H1 (cell line): ENCODE measurements around the gene RBM38. TPM values are rescaled to one million over a fixed set of nuclear protein-coding genes. Genes with fewer than 3 reads are reported as not detected.
A peak's percentile ranks its signal among the peaks of the same experiment; 100 is the strongest.

ENCODE experiments used
- CTCF ChIA-PET: fragments of 300-600 bp; sonication (Branson Sonifier 250); formaldehyde crosslinking; loops from one replicate; lab custom pipeline; 2021; ENCODE audit not compliant: partially characterized antibody; lab: Charles Lee
- POLR2A ChIA-PET: fragments of 300-600 bp; sonication (Branson Sonifier 250); formaldehyde crosslinking; loops from one replicate; lab custom pipeline; 2021; ENCODE audit warnings: inconsistent platforms; ENCODE audit not compliant: partially characterized antibody; lab: Charles Lee
- DNase-seq, 2 experiments: peaks; one replicate each; pipeline versions ENCODE4 v3.0.0 to v3.0.0-alpha.2; 2010 to 2022; ENCODE audit warnings: low spot score in 2 of 2, low read depth in 1 of 2, mixed read lengths in 1 of 2
- FAIRE-seq: peaks from 2 replicates; lab custom pipeline; 2011; peaks lifted over from hg19 to GRCh38; lab: Jason Lieb, UNC
- H2AFZ ChIP-seq: 2 replicates; pipeline ENCODE4 v1.8.1; 2012; ENCODE audit warnings: low read length, inconsistent platforms
- H2AK5ac ChIP-seq: 2 replicates; pipeline ENCODE4 v1.6.1; 2013; ENCODE audit warnings: low read depth, low read length
- H2BK120ac ChIP-seq: replicated peaks from 2 replicates; pipeline ENCODE3; 2013; ENCODE audit warnings: low read depth, low read length, inconsistent platforms
- H2BK12ac ChIP-seq: 2 replicates; pipeline ENCODE4 v1.6.1; 2013; ENCODE audit warnings: low read depth, low read length
- H2BK15ac ChIP-seq: 2 replicates; pipeline ENCODE4 v1.6.1; 2013; ENCODE audit warnings: low read length
- H2BK20ac ChIP-seq: 2 replicates; pipeline ENCODE4 v1.6.1; 2013; ENCODE audit warnings: low read length
- H2BK5ac ChIP-seq: 2 replicates; pipeline ENCODE4 v1.6.1; 2013; ENCODE audit warnings: low read depth, low read length
- H3K14ac ChIP-seq: 2 replicates; pipeline ENCODE4 v1.6.1; 2013; ENCODE audit warnings: inconsistent platforms; ENCODE audit not compliant: insufficient read length
- H3K18ac ChIP-seq: 2 replicates; pipeline ENCODE4 v1.6.1; 2013; ENCODE audit warnings: low read length; ENCODE audit errors: extremely low read depth
- H3K23ac ChIP-seq: 2 replicates; pipeline ENCODE4 v1.6.1; 2013; ENCODE audit warnings: inconsistent platforms; ENCODE audit not compliant: insufficient read length
- H3K23me2 ChIP-seq: 2 replicates; pipeline ENCODE4 v1.6.1; 2013; ENCODE audit warnings: low read depth, low read length
- H3K27ac ChIP-seq: 2 replicates; pipeline ENCODE4 v1.6.1; 2011; ENCODE audit warnings: low read depth, low read length, inconsistent platforms
- H3K27me3 ChIP-seq, 4 experiments: replicated peaks in 1 of 4; 1 replicate in 1 of 4; 2 replicates in 3 of 4; pipeline versions ENCODE4 v1.6.1 to v1.8.1; 2011 to 2013; ENCODE audit warnings: low read length in 3 of 4, mild to moderate bottlenecking in 3 of 4, inconsistent platforms in 2 of 4, mixed read lengths in 2 of 4, moderate library complexity in 1 of 4; ENCODE audit not compliant: control insufficient read depth in 3 of 4, insufficient read depth in 3 of 4; ENCODE audit errors: extremely low read depth in 1 of 4
- H3K36me3 ChIP-seq, 4 experiments: 2 replicates each; pipeline versions ENCODE4 v1.6.1 to v1.8.1; 2011 to 2013; ENCODE audit warnings: mild to moderate bottlenecking in 4 of 4, low read length in 3 of 4, moderate library complexity in 2 of 4, control low read depth in 1 of 4, inconsistent platforms in 1 of 4; ENCODE audit not compliant: insufficient read depth in 4 of 4, control insufficient read depth in 2 of 4
- H3K4ac ChIP-seq: replicated peaks from 2 replicates; pipeline ENCODE3; 2013; ENCODE audit warnings: low read length, low read depth, mixed read lengths, inconsistent platforms; ENCODE audit not compliant: insufficient read length
- H3K4me1 ChIP-seq, 4 experiments: replicated peaks in 1 of 4; 1 replicate in 1 of 4; 2 replicates in 3 of 4; pipeline versions ENCODE4 v1.6.1 to v1.8.1; 2011 to 2013; ENCODE audit warnings: low read length in 3 of 4, inconsistent platforms in 2 of 4, mixed read lengths in 1 of 4; ENCODE audit not compliant: insufficient read depth in 4 of 4, control insufficient read depth in 3 of 4
- H3K4me2 ChIP-seq, 2 experiments: 2 replicates each; pipeline versions ENCODE4 v1.6.1 to v1.8.1; 2011 to 2013; ENCODE audit warnings: low read depth in 2 of 2, low read length in 2 of 2, control low read depth in 1 of 2, inconsistent platforms in 1 of 2, mild to moderate bottlenecking in 1 of 2; ENCODE audit not compliant: insufficient read depth in 1 of 2
- H3K4me3 ChIP-seq, 4 experiments: fragments of 200-600, 300-600 bp in 1 of 4; sonication (generic), shearing (Covaris generic), sonication (Bioruptor Twin) in 1 of 4; 2 replicates each; pipeline versions ENCODE4 v1.5.1 to v1.8.1; 2011 to 2016; ENCODE audit warnings: low read length in 4 of 4, low read depth in 3 of 4, control low read depth in 2 of 4, inconsistent platforms in 2 of 4, mild to moderate bottlenecking in 2 of 4, mixed read lengths in 1 of 4, moderate library complexity in 1 of 4; ENCODE audit not compliant: insufficient read depth in 2 of 4; ENCODE audit errors: extremely low read depth in 1 of 4
- H3K56ac ChIP-seq: replicated peaks from 2 replicates; pipeline ENCODE3; 2013; ENCODE audit warnings: low read depth, mild to moderate bottlenecking, mixed read lengths, low read length, inconsistent platforms; ENCODE audit not compliant: insufficient read length
- H3K79me1 ChIP-seq: 2 replicates; pipeline ENCODE4 v1.6.1; 2013; ENCODE audit warnings: low read depth, low read length, control low read depth
- H3K79me2 ChIP-seq, 2 experiments: 2 replicates each; pipeline versions ENCODE4 v1.6.1 to v1.8.1; 2012 to 2013; ENCODE audit warnings: low read length in 2 of 2, mild to moderate bottlenecking in 2 of 2, inconsistent platforms in 1 of 2; ENCODE audit not compliant: insufficient read depth in 2 of 2, control insufficient read depth in 1 of 2
- H3K9ac ChIP-seq, 4 experiments: replicated peaks in 1 of 4; 1 replicate in 1 of 4; 2 replicates in 3 of 4; pipeline versions ENCODE4 v1.6.1 to v1.8.1; 2011 to 2013; ENCODE audit warnings: low read depth in 3 of 4, low read length in 3 of 4, control low read depth in 2 of 4, mild to moderate bottlenecking in 2 of 4, moderate library complexity in 2 of 4, inconsistent platforms in 1 of 4; ENCODE audit errors: extremely low read depth in 1 of 4
- H3K9me3 ChIP-seq, 2 experiments: 2 replicates each; pipeline versions ENCODE4 v1.6.1 to v1.8.1; 2012 to 2013; ENCODE audit warnings: mild to moderate bottlenecking in 2 of 2, moderate library complexity in 2 of 2, control low read depth in 1 of 2, inconsistent platforms in 1 of 2, low read depth in 1 of 2, low read length in 1 of 2, mixed read lengths in 1 of 2; ENCODE audit not compliant: insufficient read depth in 2 of 2
- H4K20me1 ChIP-seq, 2 experiments: replicated peaks in 1 of 2; 2 replicates each; pipeline versions ENCODE3 to v1.8.1; 2011 to 2013; ENCODE audit warnings: inconsistent platforms in 2 of 2, low read length in 2 of 2, mild to moderate bottlenecking in 1 of 2; ENCODE audit not compliant: insufficient read depth in 2 of 2, control insufficient read depth in 1 of 2
- H4K5ac ChIP-seq: 2 replicates; pipeline ENCODE4 v1.6.1; 2013; ENCODE audit warnings: low read length, low read depth, mixed read lengths, inconsistent platforms; ENCODE audit not compliant: insufficient read length
- H4K8ac ChIP-seq: 2 replicates; pipeline ENCODE4 v1.8.0; 2013; ENCODE audit warnings: mild to moderate bottlenecking, moderate library complexity, low read length, inconsistent platforms; ENCODE audit not compliant: insufficient read depth; ENCODE audit errors: extremely low read depth
- H4K91ac ChIP-seq: replicated peaks from 2 replicates; pipeline ENCODE3; 2013; ENCODE audit warnings: low read length, mixed read lengths, inconsistent platforms; ENCODE audit not compliant: insufficient read length
- ASH2L ChIP-seq: fragments of 200-600, 300-600 bp; sonication (generic); IDR thresholded peaks from one replicate; pipeline ENCODE4 v1.7.1; 2017; ENCODE audit warnings: low read length
- CHD1 ChIP-seq: IDR thresholded peaks from 2 replicates; pipeline ENCODE4 v1.6.1; 2012; ENCODE audit warnings: low read depth, low read length, improper control_type of control experiment
- CREB1 ChIP-seq: IDR thresholded peaks from 2 replicates; pipeline ENCODE4 v1.6.1; 2012; ENCODE audit warnings: inconsistent platforms
- KDM5A ChIP-seq: fragments of 200-600 bp; IDR thresholded peaks from 2 replicates; pipeline ENCODE4 v1.7.1; 2012; ENCODE audit warnings: mild to moderate bottlenecking, low read length, inconsistent platforms, mixed read lengths
- MAX ChIP-seq: IDR thresholded peaks from 2 replicates; pipeline ENCODE4 v1.6.1; 2012; ENCODE audit warnings: inconsistent platforms
- RXRA ChIP-seq: IDR thresholded peaks from 2 replicates; pipeline ENCODE4 v1.6.1; 2011; ENCODE audit warnings: low read depth, mild to moderate bottlenecking, low read length, moderate library complexity; ENCODE audit not compliant: insufficient read depth
- TBP ChIP-seq: IDR thresholded peaks from 2 replicates; pipeline ENCODE4 v1.6.1; 2011; ENCODE audit warnings: low read depth, low read length, improper control_type of control experiment
- YY1 ChIP-seq: IDR thresholded peaks from 2 replicates; pipeline ENCODE4 v1.6.1; 2011; ENCODE audit warnings: low read depth, mild to moderate bottlenecking, low read length
- WGBS, 2 experiments: shearing (Covaris generic) in 1 of 2; methylation state at CpG; one replicate each; pipeline versions ENCODE4 v1.1.6 to v1.1.7; 2013 to 2015; ENCODE audit warnings: low lambda C conversion rate in 2 of 2, mixed read lengths in 2 of 2, inconsistent platforms in 1 of 2, low coverage in 1 of 2, missing lambda C conversion rate in 1 of 2; ENCODE audit not compliant: insufficient replicate concordance in 2 of 2, insufficient coverage in 1 of 2, insufficient read length in 1 of 2; ENCODE audit errors: extremely low coverage in 1 of 2, missing lambda C conversion rate in 1 of 2; 5-methylcytosine and 5-hydroxymethylcytosine counted together
- long read RNA-seq, 2 experiments: library from RNA in 1 of 2; library from capped mRNA in 1 of 2; stranded (forward); transcript quantifications; one replicate each; pipeline ENCODE4 v2.0.0, GENCODE V29; 2021; ENCODE audit warnings: inconsistent platforms in 1 of 2
- polyA minus RNA-seq, 3 experiments: library from RNA; depleted of rRNA, polyadenylated mRNA; stranded (reverse); fragments of >200 nt; gene quantifications; 1 replicate in 2 of 3; 2 replicates in 1 of 3; pipeline ENCODE4 v1.2.3, GENCODE V29; 2011
- polyA plus RNA-seq, 7 experiments: library from polyadenylated mRNA; depleted of rRNA in 3 of 7; stranded (reverse) in 5 of 7; unstranded in 2 of 7; fragments of >200 nt in 5 of 7; fragments of 200-250 nt in 2 of 7; gene quantifications; 1 replicate in 5 of 7; 2 replicates in 1 of 7; 4 replicates in 1 of 7; pipeline versions ENCODE4 v1.2.1 to v1.2.3, GENCODE V29; 2011 to 2013; ENCODE audit warnings: missing spikeins in 2 of 7, mixed read lengths in 2 of 7
- total RNA-seq: library from RNA; stranded (reverse); fragmentation: NEBNext Ultra II Directional; extraction: Animal tissue kit (Norgen Biotek cat#: 25700); gene quantifications from 2 replicates; pipeline ENCODE4 v1.2.1, GENCODE V29; 2021

Gene RBM38
- 57.7 and 60.1 TPM in 2 replicates for total RNA-seq
- polyA plus RNA-seq (2011; rRNA removed) = 109 and 131 TPM in 2 replicates
- 71.9 TPM for polyA plus RNA-seq (2011; cell fraction: cytosol; rRNA removed)
- 75.2 TPM for polyA plus RNA-seq (2011; cell fraction: nucleus; rRNA removed)
- polyA plus RNA-seq (2012, experiment 1 of 2) = 32.3 to 58.0 TPM (median 56.1 TPM) in 4 replicates
- polyA plus RNA-seq (2012, experiment 2 of 2) = 61.6 TPM
- polyA plus RNA-seq (2013, experiment 1 of 2) = 53.7 TPM
- 52.7 TPM for polyA plus RNA-seq (2013, experiment 2 of 2)
- 16.3 and 19.0 TPM in 2 replicates for polyA minus RNA-seq (2011; rRNA and poly(A)+ RNA removed)
- 49.0 TPM for polyA minus RNA-seq (2011; cell fraction: cytosol; rRNA and poly(A)+ RNA removed)
- 23.7 TPM for polyA minus RNA-seq (2011; cell fraction: nucleus; rRNA and poly(A)+ RNA removed)
- long read RNA-seq, experiment 1, transcript RBM38-203 (4 exons, 2,382 nt) = major isoform, 25 of 49 reads
- long read RNA-seq, experiment 1, partial matches to known transcripts = 19 of 49 reads
- long read RNA-seq, experiment 1, other reads (novel, unspliced or antisense) = 2 of 49 reads
- long read RNA-seq, experiment 2, partial matches to known transcripts = 0 of 1 reads
- long read RNA-seq, experiment 2, other reads (novel, unspliced or antisense) = 1 of 1 reads

- no peak for FAIRE-seq
- Histone ChIP-seq H2AK5ac (no peak within 1 kb of the TSS), H3K4me3 (peak within 1 kb of the TSS; percentile 60 to 94 (median 72)), H3K79me2 (peaks cover 0 to 38% of the 10 kb centered on the region in 2 experiments; a peak in 3 of 4 replicates), H3K36me3 (peaks cover 0 to 19% (median 9%) of the 10 kb centered on the region in 4 experiments; a peak in 4 of 8 replicates), H3K79me1 (peaks cover 19% of the 10 kb centered on the region), H3K4ac (peak within 1 kb of the TSS; percentile 89), H2BK12ac (peak within 1 kb of the TSS; percentile 62; the same call in 1 of the 2 replicates), H4K20me1 (peaks cover 16% of the 10 kb centered on the region in 2 experiments), H4K91ac (peak within 1 kb of the TSS; percentile 98), H3K23me2 (peaks cover 5% of the 10 kb centered on the region; the same call in 1 of the 2 replicates), H3K27me3 (peaks cover 0 to 10% (median 4%) of the 10 kb centered on the region in 4 experiments; a peak in 4 of 7 replicates), H3K4me2 (peak within 1 kb of the TSS; percentile 58 to 76), H2AFZ (peak within 1 kb of the TSS; percentile 56), H3K9ac (peak within 1 kb of the TSS; percentile 39 to 79 (median 64)), H3K23ac (no peak within 1 kb of the TSS), H2BK20ac (no peak within 1 kb of the TSS), H2BK15ac (peak within 1 kb of the TSS; percentile 95; the same call in 1 of the 2 replicates), H4K5ac (peak within 1 kb of the TSS; percentile 71), H2BK5ac (peak within 1 kb of the TSS; percentile 41; the same call in 1 of the 2 replicates), H2BK120ac (peak within 1 kb of the TSS; percentile 64), H3K14ac (no peak within 1 kb of the TSS), H3K27ac (peak within 1 kb of the TSS; percentile 31; the same call in 1 of the 2 replicates), H3K56ac (peak within 1 kb of the TSS; percentile 34), H3K4me1 (peaks cover 5 to 25% (median 18%) of the 10 kb centered on the region in 4 experiments), H4K8ac (peak within 1 kb of the TSS; percentile 66), H3K18ac (peak within 1 kb of the TSS; percentile 93), H3K9me3 (no peaks in the 10 kb centered on the region)
- ChIA-PET POLR2A (interaction anchor here (0.7 to 3.0 kb wide), 13 partner anchors 14 to 320 kb away, joined by 3 to 13 read pairs (median 3); partner anchors contain the start of gene RAE1), CTCF (interaction anchor here (0.8 to 2.4 kb wide), 9 partner anchors 9 to 107 kb away, joined by 3 to 12 read pairs (median 3); no protein-coding TSS in a partner anchor)
- peak in 1 of 2 experiments; percentile 86 for DNase-seq
- 9% methylated on average over 31 of the region's 78 CpGs; no CpG with 5 or more reads in 1 of the 2 experiments for WGBS, 2 experiments
- TF ChIP-seq YY1 = no peak
- TF ChIP-seq ASH2L = peak; percentile 25
- TF ChIP-seq RXRA = no peak
- 0 out of 2 replicates have a peak, but pooled peaks have one; percentile 16 for TF ChIP-seq CREB1
- no peak for TF ChIP-seq KDM5A
- peak; percentile 46; the same call in 1 of the 2 replicates for TF ChIP-seq MAX
- TF ChIP-seq CHD1 = no peak
- peak; percentile 4; the same call in 1 of the 2 replicates for TF ChIP-seq TBP
Observed at GRCh38 chr20:57390604-57391438, at the start of gene RBM38. Gene RBM38 (plus strand): TSS chr20:57391396. CDS start chr20:57391582, 186 bp downstream.
